Glutamatergic neuron (in vitro differentiated cells): ENCODE data around the gene FAM13C. TPM values are rescaled to one million over a fixed set of nuclear protein-coding genes. Genes with fewer than 3 reads are reported as not detected.

Source experiments
- DNase-seq: peaks from one replicate; pipeline ENCODE4 v3.0.0; 2022
- H3K27ac Mint-ChIP-seq: one replicate; pipeline ENCODE4 v1.8.0; 2020; ENCODE audit warnings: mild to moderate bottlenecking, mixed read lengths, inconsistent platforms; ENCODE audit not compliant: unreplicated experiment
- H3K27me3 Mint-ChIP-seq: one replicate; pipeline ENCODE4 v1.8.0; 2020; ENCODE audit warnings: mild to moderate bottlenecking, moderate library complexity, mixed read lengths, inconsistent platforms; ENCODE audit not compliant: unreplicated experiment
- H3K36me3 Mint-ChIP-seq: one replicate; pipeline ENCODE4 v1.8.0; 2020; ENCODE audit warnings: mild to moderate bottlenecking, mixed read lengths, inconsistent platforms; ENCODE audit not compliant: unreplicated experiment
- H3K4me1 Mint-ChIP-seq: one replicate; pipeline ENCODE4 v1.8.0; 2020; ENCODE audit warnings: mild to moderate bottlenecking, low read depth, mixed read lengths, inconsistent platforms; ENCODE audit not compliant: unreplicated experiment
- H3K4me3 Mint-ChIP-seq: one replicate; pipeline ENCODE4 v1.8.0; 2020; ENCODE audit warnings: mild to moderate bottlenecking, mixed read lengths, inconsistent platforms; ENCODE audit not compliant: unreplicated experiment
- H3K9me3 Mint-ChIP-seq: one replicate; pipeline ENCODE4 v1.8.0; 2020; ENCODE audit warnings: mild to moderate bottlenecking, moderate library complexity, mixed read lengths, inconsistent platforms; ENCODE audit not compliant: unreplicated experiment
- CTCF ChIP-seq: fragments of 200-600 bp; sonication (generic); IDR thresholded peaks from one replicate; pipeline ENCODE4 v1.5.0; 2021; ENCODE audit not compliant: partially characterized antibody, unreplicated experiment
- total RNA-seq: library from RNA; stranded (reverse); fragmentation: NEBNext Ultra II Directional; extraction: Animal tissue kit (Norgen Biotek cat#: 25700); gene quantifications from one replicate; pipeline ENCODE4 v1.2.1, GENCODE V29; 2021; ENCODE audit not compliant: unreplicated experiment

The FAM13C gene
- total RNA-seq, 1 donor from 2014 or later = 17.8 TPM

DNA sequence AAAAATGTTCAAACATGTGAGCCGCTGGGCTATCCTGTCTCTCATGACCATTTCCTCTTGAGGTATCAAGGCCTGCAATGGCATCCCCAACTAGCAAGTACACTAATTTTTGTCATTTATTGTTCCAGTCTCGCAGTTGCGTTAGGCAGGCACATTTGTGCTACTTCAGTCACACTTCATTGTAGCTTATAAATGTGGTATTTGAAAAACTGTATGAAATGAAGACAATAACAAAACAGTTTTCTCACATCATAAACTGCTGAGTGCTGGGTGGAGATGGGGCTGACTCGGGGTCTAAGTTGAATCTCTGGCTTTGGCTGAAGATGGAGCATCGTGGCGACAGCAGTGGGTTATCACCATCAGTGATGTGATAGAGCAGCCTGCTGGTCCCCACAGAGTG, 92.7 kb downstream of the FAM13C start:
- peaks cover 8% of the 10 kb centered on the region for H3K36me3 Mint-ChIP-seq
- H3K4me1 Mint-ChIP-seq = peaks cover 33% of the 10 kb centered on the region
- peak overlapping the region; percentile 63 for H3K27ac Mint-ChIP-seq
- H3K9me3 Mint-ChIP-seq = peaks cover 8% of the 10 kb centered on the region
- no peak overlapping the region for H3K4me3 Mint-ChIP-seq
- no peaks in the 10 kb centered on the region for H3K27me3 Mint-ChIP-seq
- DNase-seq = no peak
- TF ChIP-seq CTCF = no peak

GRCh38 chr10:59268460-59268859, 93.9 kb downstream of the FAM13C start:
- Mint-ChIP-seq H3K36me3 (peaks cover 8% of the 10 kb centered on the region), H3K4me3 (no peak overlapping the region), H3K4me1 (peaks cover 25% of the 10 kb centered on the region), H3K27me3 (no peaks in the 10 kb centered on the region), H3K27ac (no peak overlapping the region), H3K9me3 (peaks cover 8% of the 10 kb centered on the region)
- no peak for TF ChIP-seq CTCF
- DNase-seq = no peak

- Mint-ChIP-seq H3K4me3 (no peak overlapping the region), H3K27ac (no peak overlapping the region), H3K27me3 (no peaks in the 10 kb centered on the region), H3K36me3 (peaks cover 8% of the 10 kb centered on the region), H3K9me3 (peaks cover 2% of the 10 kb centered on the region), H3K4me1 (peaks cover 12% of the 10 kb centered on the region)
- no peak for DNase-seq
- no peak for TF ChIP-seq CTCF
Measured at GRCh38 chr10:59266321-59266720, 96.0 kb downstream of the FAM13C start.

DNA sequence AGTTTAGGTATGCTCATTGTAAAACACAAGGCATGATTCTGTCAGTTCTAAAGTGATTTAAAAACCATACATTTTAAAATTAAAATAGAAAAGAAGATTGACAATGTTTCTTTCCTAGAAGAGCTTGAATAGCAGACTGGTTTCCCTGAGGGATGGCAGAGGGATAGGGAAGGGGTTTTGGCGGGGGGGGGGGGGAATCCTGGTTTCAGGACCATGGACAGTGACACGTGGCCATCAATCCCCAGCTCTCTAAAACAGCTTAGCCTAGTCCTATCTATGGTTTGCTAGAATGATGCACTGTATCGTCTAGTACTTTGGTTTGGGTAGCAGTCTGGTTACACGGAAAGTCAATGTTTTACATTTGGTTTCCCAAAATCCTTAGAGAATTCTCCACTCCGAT, 97.2 kb downstream of the FAM13C start:
- no peak overlapping the region for H3K27ac Mint-ChIP-seq
- DNase-seq = no peak
- H3K4me1 Mint-ChIP-seq = peaks cover 4% of the 10 kb centered on the region
- no peak for TF ChIP-seq CTCF
- H3K27me3 Mint-ChIP-seq = no peaks in the 10 kb centered on the region
- H3K36me3 Mint-ChIP-seq = peaks cover 8% of the 10 kb centered on the region
- no peak overlapping the region for H3K4me3 Mint-ChIP-seq
- no peaks in the 10 kb centered on the region for H3K9me3 Mint-ChIP-seq

DNA sequence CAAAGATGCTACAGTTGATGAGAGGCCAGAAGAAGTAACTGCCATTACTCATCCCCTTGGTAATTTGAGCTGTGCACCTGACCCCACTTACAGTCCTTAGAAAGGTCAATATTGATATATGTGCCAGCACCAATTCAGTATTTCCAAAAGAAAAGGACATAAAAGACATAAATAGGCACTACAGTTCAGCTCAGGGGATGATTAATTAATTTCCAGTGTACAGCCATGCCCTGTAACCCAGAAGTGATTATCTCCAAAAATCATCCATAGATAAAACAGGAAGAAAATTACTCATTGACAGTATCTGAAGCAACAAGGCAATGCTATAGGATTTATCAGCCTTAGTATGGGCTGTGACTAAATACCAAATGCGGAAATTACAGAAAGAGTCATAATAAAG, 103.5 kb downstream of the FAM13C start:
- Mint-ChIP-seq H3K27me3 (no peaks in the 10 kb centered on the region), H3K9me3 (no peaks in the 10 kb centered on the region), H3K4me3 (no peak overlapping the region), H3K4me1 (peaks cover 7% of the 10 kb centered on the region), H3K36me3 (no peaks in the 10 kb centered on the region), H3K27ac (no peak overlapping the region)
- TF ChIP-seq CTCF = no peak
- DNase-seq = no peak
